Measurements from ENCODE around the gene ERI3. TPM values are rescaled to one million over a fixed set of nuclear protein-coding genes. Genes with fewer than 3 reads are reported as not detected.

ERI3 gene
- total and polyA plus RNA-seq, 2 of the 4 experiments (the other 2 are of a cell fraction), result 56.6 to 70.9 TPM

- TF ChIP-seq MAZ (IDR thresholded peaks at IDR 0.05; ENCODE audit: borderline replicate concordance, low read depth, low read length), result no peak
These were observed 88.4 kb downstream of the ERI3 start (continued) for GRCh38 chr1:44266400-44267344.

- Histone ChIP-seq H3K4ac (ENCODE audit: low read depth, low read length) (no peak overlapping the region), H3K56ac (ENCODE audit: extremely low read depth, insufficient read depth, low read length) (no peak overlapping the region), H3K9me1 (ENCODE audit: insufficient read depth, low read length) (peaks cover 8% of the 10 kb centered on the region; the same call in 1 of the 2 replicates), H2BK120ac (ENCODE audit: low read depth, low read length) (no peak overlapping the region), H3K27ac (ENCODE audit: insufficient read depth, low read length) (no peak overlapping the region), H2BK5ac (ENCODE audit: low read depth, low read length, poor library complexity, severe bottlenecking) (no peak overlapping the region), H3K9ac (ENCODE audit: low read depth, low read length) (no peak overlapping the region), H3K4me3 (ENCODE audit: insufficient read depth, low read depth, low read length) (no peak overlapping the region), H3K9me3 (ENCODE audit: control insufficient read depth, insufficient read depth, low read length) (no peaks in the 10 kb centered on the region), H3K18ac (ENCODE audit: low read depth, low read length) (no peak overlapping the region), H4K91ac (ENCODE audit: insufficient read depth, low read depth, low read length) (no peak overlapping the region), H4K8ac (ENCODE audit: low read depth in 2 of 2, low read length in 2 of 2) (no peak overlapping the region), H2BK15ac (ENCODE audit: low read depth, low read length) (no peak overlapping the region), H3K23ac (ENCODE audit: low read depth, low read length) (no peak overlapping the region), H2AK9ac (replicated peaks; ENCODE audit: low read depth, low read length, poor library complexity) (no peak overlapping the region), H3K4me1 (ENCODE audit: control insufficient read depth, insufficient read depth, low read length) (no peaks in the 10 kb centered on the region), H2AFZ (replicated peaks; ENCODE audit: low read length, poor library complexity) (no peak overlapping the region), H3K36me3 (ENCODE audit: control insufficient read depth, insufficient read depth, low read length) (no peaks in the 10 kb centered on the region), H3K27me3 (ENCODE audit: control insufficient read depth, insufficient read depth, low read length) (no peaks in the 10 kb centered on the region), H4K5ac (ENCODE audit: low read depth, low read length) (no peak overlapping the region), H3K79me1 (ENCODE audit: low read depth in 1 of 2, low read length in 2 of 2) (peaks cover 3 to 12% of the 10 kb centered on the region in 2 experiments; a peak in 2 of 4 replicates), H3K4me2 (ENCODE audit: low read depth, low read length) (no peak overlapping the region), H3K14ac (replicated peaks; ENCODE audit: low read depth, low read length) (no peak overlapping the region), H2BK20ac (ENCODE audit: low read depth, low read length) (no peak overlapping the region), H4K20me1 (ENCODE audit: insufficient read depth, low read length) (peaks cover 9% of the 10 kb centered on the region; the same call in 1 of the 2 replicates), H2AK5ac (ENCODE audit: low read depth, low read length) (no peak overlapping the region)
- ATAC-seq (ENCODE audit: low read depth), result no peak
- in situ Hi-C loops (cut with MboI; ENCODE audit: low sequenced_read_pairs) (no loop called here), intact Hi-C loops (cut with micrococcal nuclease) (no loop called here), dilution Hi-C loops (cut with HindIII; ENCODE audit: low sequenced_read_pairs, unreplicated experiment) (no loop called here)
- POLR2A ChIA-PET (ENCODE audit: unreplicated experiment), result no interaction called here
- no peak for DNase-seq
- BruUV-seq (replicated peaks), result no TSS peak
- no CpG with 5 or more reads among the region's 1 CpG for WGBS, 2 experiments (ENCODE audit: extremely low coverage in 2 of 2, insufficient read length in 1 of 2)
- CTCF ChIA-PET, result interaction anchor here (1.2 kb wide), 1 partner anchor 10 kb away, joined by 3 read pairs; no protein-coding TSS in a partner anchor
- TF ChIP-seq ELK1 (IDR thresholded peaks at IDR 0.05; ENCODE audit: borderline replicate concordance, low read depth, low read length) (no peak), MAFK (IDR thresholded peaks at IDR 0.05; ENCODE audit: low read depth, low read length) (no peak), MAZ (IDR thresholded peaks at IDR 0.05; ENCODE audit: borderline replicate concordance, low read depth, low read length) (no peak), MXI1 (IDR thresholded peaks at IDR 0.05; ENCODE audit: borderline replicate concordance, low read depth, low read length) (no peak), RAD21 (IDR thresholded peaks at IDR 0.05; ENCODE audit: low read length) (no peak), RFX5 (IDR thresholded peaks at IDR 0.05; ENCODE audit: low read depth, low read length) (no peak), USF2 (IDR thresholded peaks at IDR 0.05; ENCODE audit: low read depth, low read length) (no peak), FOS (IDR thresholded peaks at IDR 0.05; ENCODE audit: low read depth, low read length) (no peak), POLR2A (IDR thresholded peaks at IDR 0.05; ENCODE audit: low read depth, low read length) (no peak), CEBPB (IDR thresholded peaks at IDR 0.05; ENCODE audit: low read depth, low read length) (no peak), RCOR1 (IDR thresholded peaks at IDR 0.05; ENCODE audit: insufficient replicate concordance, low read length) (no peak)
These were observed 89.2 kb downstream of the ERI3 start for GRCh38 chr1:44265656-44266358.

All from IMR-90 (cell line).